ENCODE measurements around the gene CAPN11. TPM values are rescaled to one million over a fixed set of nuclear protein-coding genes. Genes with fewer than 3 reads are reported as not detected.
"Not testable (repeated sequence)": the region's sequence is repeated elsewhere in the genome, so short reads cannot be mapped to it uniquely, and the experiment has no call there.

CAPN11 gene
- total RNA-seq, 4 donors from 2014 or later: 0.22 to 1.7 TPM; not detected in 2

DNA sequence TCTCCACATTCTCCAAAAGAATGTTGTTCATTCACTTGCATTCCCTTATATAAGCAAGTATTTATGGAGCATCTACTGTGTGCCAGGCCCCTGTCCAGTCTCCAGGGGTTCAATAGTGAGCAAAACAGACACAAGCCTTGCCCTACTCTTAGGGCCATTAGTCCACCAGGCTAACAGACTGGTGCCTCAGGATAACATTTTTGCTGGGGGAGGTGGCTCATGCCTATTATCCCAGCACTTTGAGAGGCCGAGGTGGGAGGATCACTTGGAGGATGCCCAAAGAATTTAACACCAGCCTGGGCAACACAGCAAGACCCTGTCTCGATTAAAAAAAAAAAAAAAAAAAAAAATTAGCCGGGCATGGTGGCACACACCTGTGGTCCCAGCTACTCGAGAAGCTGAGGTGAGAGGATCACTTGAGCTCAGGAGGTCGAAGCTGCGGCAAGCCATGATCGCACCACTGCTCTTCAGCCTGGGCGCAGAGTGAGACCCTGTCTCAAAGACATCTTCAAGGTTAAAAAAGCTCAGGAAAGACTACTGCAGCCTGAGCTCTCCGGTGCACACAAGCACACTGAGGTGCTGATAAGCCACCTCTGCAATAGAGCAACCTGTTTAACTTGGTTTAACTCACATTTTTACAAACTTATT is 19.9 kb downstream of the CAPN11 start:
- H3K36me3 ChIP-seq: no peaks in the 10 kb centered on the region
- intact Hi-C loops (cut with DNase I): no loop called here
- H3K9me3 ChIP-seq: no peaks in the 10 kb centered on the region
- H3K27me3 ChIP-seq: no peaks in the 10 kb centered on the region
- WGBS, 2 donors: 75 to 82% methylated on average over 9 of the region's 9 CpGs
- H3K27ac ChIP-seq: no peak overlapping the region
- no peak for DNase-seq
- no peak for TF ChIP-seq POLR2A (IDR thresholded peaks at IDR 0.05)
- TF ChIP-seq, protein P1, sequence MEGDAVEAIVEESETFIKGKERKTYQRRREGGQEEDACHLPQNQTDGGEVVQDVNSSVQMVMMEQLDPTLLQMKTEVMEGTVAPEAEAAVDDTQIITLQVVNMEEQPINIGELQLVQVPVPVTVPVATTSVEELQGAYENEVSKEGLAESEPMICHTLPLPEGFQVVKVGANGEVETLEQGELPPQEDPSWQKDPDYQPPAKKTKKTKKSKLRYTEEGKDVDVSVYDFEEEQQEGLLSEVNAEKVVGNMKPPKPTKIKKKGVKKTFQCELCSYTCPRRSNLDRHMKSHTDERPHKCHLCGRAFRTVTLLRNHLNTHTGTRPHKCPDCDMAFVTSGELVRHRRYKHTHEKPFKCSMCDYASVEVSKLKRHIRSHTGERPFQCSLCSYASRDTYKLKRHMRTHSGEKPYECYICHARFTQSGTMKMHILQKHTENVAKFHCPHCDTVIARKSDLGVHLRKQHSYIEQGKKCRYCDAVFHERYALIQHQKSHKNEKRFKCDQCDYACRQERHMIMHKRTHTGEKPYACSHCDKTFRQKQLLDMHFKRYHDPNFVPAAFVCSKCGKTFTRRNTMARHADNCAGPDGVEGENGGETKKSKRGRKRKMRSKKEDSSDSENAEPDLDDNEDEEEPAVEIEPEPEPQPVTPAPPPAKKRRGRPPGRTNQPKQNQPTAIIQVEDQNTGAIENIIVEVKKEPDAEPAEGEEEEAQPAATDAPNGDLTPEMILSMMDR (IDR thresholded peaks at IDR 0.05): no peak
- H3K4me1 ChIP-seq: no peaks in the 10 kb centered on the region
- H3K4me3 ChIP-seq (replicated peaks in 1 of 3): no peak overlapping the region

DNA sequence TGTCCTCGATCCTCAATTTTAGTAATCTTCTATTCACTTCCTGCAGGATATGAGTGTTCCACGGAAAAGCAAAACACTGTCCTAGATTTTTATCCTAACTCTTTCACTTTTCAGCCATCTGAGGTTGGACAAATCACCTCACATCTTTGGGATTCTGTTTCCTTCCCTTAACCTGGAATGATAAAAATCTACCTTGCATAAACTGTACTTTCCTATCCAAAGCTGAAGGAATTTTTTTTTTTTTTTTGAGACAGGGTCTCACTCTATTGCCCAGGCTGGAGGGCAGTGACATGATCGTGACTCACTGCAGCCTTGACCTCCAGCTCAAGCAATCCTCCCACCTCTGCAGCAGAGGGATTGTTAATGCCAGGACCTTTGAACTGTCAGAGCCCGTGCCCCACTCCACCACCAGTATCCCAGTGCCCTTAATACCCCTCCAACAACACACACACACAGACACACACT is 20.5 kb downstream of the CAPN11 start:
- Histone ChIP-seq H3K4me1 (no peaks in the 10 kb centered on the region), H3K36me3 (no peaks in the 10 kb centered on the region), H3K9me3 (no peaks in the 10 kb centered on the region), H3K27ac (no peak overlapping the region), H3K27me3 (no peaks in the 10 kb centered on the region), H3K4me3 (replicated peaks in 1 of 3) (no peak overlapping the region)
- intact Hi-C loops (cut with DNase I): no loop called here
- TF ChIP-seq POLR2A (IDR thresholded peaks at IDR 0.05): no peak
- TF ChIP-seq, protein P1 (IDR thresholded peaks at IDR 0.05): no peak
- 66 to 70% methylated on average over 4 of the region's 4 CpGs for WGBS, 2 donors
- DNase-seq: no peak

DNA sequence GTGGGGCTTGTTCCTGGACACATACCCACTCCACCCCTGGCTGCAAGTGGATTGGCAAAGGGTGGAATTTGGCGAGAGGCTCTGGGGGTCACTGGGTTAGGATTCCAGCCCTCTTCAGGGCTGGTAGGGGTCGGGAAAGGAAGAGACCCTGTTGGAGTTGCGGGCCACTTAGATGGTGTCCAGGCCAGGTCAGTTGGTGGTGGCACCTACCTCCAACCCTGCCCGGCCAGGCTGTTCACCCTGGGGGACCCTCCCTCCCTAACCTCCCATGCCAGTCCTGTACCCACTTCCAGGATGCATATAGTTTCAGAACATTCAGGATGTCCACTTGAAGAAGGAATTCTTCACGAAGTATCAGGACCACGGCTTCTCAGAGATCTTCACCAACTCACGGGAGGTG is 21.0 kb downstream of the CAPN11 start:
- no peaks in the 10 kb centered on the region for H3K4me1 ChIP-seq
- H3K27ac ChIP-seq: no peak overlapping the region
- TF ChIP-seq POLR2A (IDR thresholded peaks at IDR 0.05): no peak
- TF ChIP-seq, protein P1 (IDR thresholded peaks at IDR 0.05): no peak
- intact Hi-C loops (cut with DNase I): no loop called here
- 95 to 96% methylated on average over 7 of the region's 7 CpGs for WGBS, 2 donors
- H3K36me3 ChIP-seq: no peaks in the 10 kb centered on the region
- no peaks in the 10 kb centered on the region for H3K27me3 ChIP-seq
- DNase-seq: no peak
- no peaks in the 10 kb centered on the region for H3K9me3 ChIP-seq
- H3K4me3 ChIP-seq (replicated peaks in 1 of 3): no peak overlapping the region

DNA sequence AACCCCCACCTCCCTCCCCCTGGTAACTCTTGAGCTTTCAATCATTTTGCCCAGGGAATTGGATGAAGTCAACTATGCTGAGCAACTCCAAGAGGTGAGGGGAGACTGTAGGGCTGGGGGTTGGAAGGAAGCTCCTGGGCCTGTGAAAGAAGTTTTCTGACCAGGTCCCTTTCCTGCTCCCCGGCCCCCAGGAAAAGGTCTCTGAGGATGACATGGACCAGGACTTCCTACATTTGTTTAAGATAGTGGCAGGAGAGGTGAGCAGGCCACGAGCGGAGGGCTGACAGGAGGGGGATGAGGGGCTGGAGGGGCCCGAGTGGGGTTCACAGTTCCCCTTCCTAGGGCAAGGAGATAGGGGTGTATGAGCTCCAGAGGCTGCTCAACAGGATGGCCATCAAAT is 21.8 kb downstream of the CAPN11 start:
- Histone ChIP-seq H3K27me3 (no peaks in the 10 kb centered on the region), H3K9me3 (no peaks in the 10 kb centered on the region), H3K27ac (no peak overlapping the region), H3K4me1 (no peaks in the 10 kb centered on the region), H3K4me3 (replicated peaks in 1 of 3) (no peak overlapping the region), H3K36me3 (no peaks in the 10 kb centered on the region)
- intact Hi-C loops (cut with DNase I): no loop called here
- DNase-seq: no peak
- 89 to 92% methylated on average over 4 of the region's 4 CpGs for WGBS, 2 donors
- TF ChIP-seq POLR2A (IDR thresholded peaks at IDR 0.05): no peak
- TF ChIP-seq, protein P1 (IDR thresholded peaks at IDR 0.05): no peak

DNA sequence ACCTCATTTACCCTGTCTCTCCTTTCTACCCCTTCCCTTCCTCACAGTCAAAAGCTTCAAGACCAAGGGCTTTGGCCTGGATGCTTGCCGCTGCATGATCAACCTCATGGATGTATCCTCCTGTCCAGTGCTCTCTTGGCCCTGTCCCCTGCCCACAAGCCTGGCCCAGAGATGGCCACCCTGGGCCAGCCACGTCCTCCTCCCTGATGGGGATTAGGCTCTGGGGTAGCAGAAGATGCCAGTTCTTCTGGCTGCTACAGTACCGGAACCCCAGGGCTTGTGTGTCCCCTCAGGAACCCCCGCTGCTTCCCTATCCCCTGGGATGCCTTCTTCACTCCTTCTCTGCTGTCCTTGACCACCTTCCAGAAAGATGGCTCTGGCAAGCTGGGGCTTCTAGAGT is 22.3 kb downstream of the CAPN11 start:
- Histone ChIP-seq H3K27ac (no peak overlapping the region), H3K9me3 (no peaks in the 10 kb centered on the region), H3K36me3 (no peaks in the 10 kb centered on the region), H3K4me1 (no peaks in the 10 kb centered on the region), H3K4me3 (replicated peaks in 1 of 3) (no peak overlapping the region), H3K27me3 (no peaks in the 10 kb centered on the region)
- 95 to 97% methylated on average over 4 of the region's 4 CpGs for WGBS, 2 donors
- DNase-seq: no peak
- no peak for TF ChIP-seq POLR2A (IDR thresholded peaks at IDR 0.05)
- TF ChIP-seq, protein P1 (IDR thresholded peaks at IDR 0.05): no peak
- intact Hi-C loops (cut with DNase I): no loop called here

DNA sequence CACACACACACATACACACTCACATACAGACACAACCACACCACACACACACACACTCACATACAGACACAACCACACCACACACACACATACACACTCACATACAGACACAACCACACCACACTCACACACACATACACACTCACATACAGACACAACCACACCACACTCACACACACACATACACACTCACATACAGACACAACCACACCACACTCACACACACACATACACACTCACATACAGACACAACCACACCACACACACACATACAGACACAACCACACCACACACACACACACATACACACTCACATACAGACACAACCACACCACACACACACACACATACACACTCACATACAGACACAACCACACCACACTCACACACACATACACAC is 23.2 kb downstream of the CAPN11 start:
- H3K27me3 ChIP-seq; H3K27ac ChIP-seq; H3K36me3 ChIP-seq; DNase-seq; H3K4me3 ChIP-seq (replicated peaks in 1 of 3); intact Hi-C loops (cut with DNase I); H3K9me3 ChIP-seq; H3K4me1 ChIP-seq: not testable (repeated sequence)

Measured in thyroid gland (tissue), 4 donors.